MG63 (cell line): ENCODE data around the gene AIFM1. TPM values are rescaled to one million over a fixed set of nuclear protein-coding genes. Genes with fewer than 3 reads are reported as not detected.

ENCODE experiments used
- DNase-seq: peaks from one replicate; pipeline ENCODE4 v3.0.0-alpha.2; 2020
- H3K27me3 ChIP-seq: fragments of 250-450 bp; sonication (Bioruptor Pico); 2 replicates; pipeline ENCODE4 v1.5.1; 2020; ENCODE audit warnings: mild to moderate bottlenecking, moderate library complexity
- H3K36me3 ChIP-seq: fragments of 250-450 bp; sonication (Bioruptor Pico); 2 replicates; pipeline ENCODE4 v1.5.1; 2020; ENCODE audit warnings: mild to moderate bottlenecking, moderate library complexity
- H3K4me3 ChIP-seq: fragments of 250-450 bp; sonication (Bioruptor Pico); 2 replicates; pipeline ENCODE4 v1.5.1; 2020; ENCODE audit warnings: mild to moderate bottlenecking, moderate library complexity
- H3K9me3 ChIP-seq: fragments of 250-450 bp; sonication (Bioruptor Pico); 2 replicates; pipeline ENCODE4 v1.5.1; 2020; ENCODE audit warnings: mild to moderate bottlenecking, moderate library complexity
- total RNA-seq: library from RNA; depleted of rRNA; stranded (reverse); fragments of >200 nt; shearing (Covaris generic); gene quantifications from 2 replicates; pipeline ENCODE4 v1.2.3, GENCODE V29; 2014; ENCODE audit warnings: low replicate concordance

The AIFM1 gene
- total RNA-seq, 1 experiment from 2014 or later, result 44.3 TPM

- H3K36me3 ChIP-seq, result no peaks in the 10 kb centered on the region
- H3K4me3 ChIP-seq, result peak overlapping the region; percentile 39
- peak; percentile 44 for DNase-seq
- H3K9me3 ChIP-seq, result no peaks in the 10 kb centered on the region
- no peaks in the 10 kb centered on the region for H3K27me3 ChIP-seq
These were observed 54.2 kb downstream of the AIFM1 start for GRCh38 chrX:130111220-130112154.

DNA sequence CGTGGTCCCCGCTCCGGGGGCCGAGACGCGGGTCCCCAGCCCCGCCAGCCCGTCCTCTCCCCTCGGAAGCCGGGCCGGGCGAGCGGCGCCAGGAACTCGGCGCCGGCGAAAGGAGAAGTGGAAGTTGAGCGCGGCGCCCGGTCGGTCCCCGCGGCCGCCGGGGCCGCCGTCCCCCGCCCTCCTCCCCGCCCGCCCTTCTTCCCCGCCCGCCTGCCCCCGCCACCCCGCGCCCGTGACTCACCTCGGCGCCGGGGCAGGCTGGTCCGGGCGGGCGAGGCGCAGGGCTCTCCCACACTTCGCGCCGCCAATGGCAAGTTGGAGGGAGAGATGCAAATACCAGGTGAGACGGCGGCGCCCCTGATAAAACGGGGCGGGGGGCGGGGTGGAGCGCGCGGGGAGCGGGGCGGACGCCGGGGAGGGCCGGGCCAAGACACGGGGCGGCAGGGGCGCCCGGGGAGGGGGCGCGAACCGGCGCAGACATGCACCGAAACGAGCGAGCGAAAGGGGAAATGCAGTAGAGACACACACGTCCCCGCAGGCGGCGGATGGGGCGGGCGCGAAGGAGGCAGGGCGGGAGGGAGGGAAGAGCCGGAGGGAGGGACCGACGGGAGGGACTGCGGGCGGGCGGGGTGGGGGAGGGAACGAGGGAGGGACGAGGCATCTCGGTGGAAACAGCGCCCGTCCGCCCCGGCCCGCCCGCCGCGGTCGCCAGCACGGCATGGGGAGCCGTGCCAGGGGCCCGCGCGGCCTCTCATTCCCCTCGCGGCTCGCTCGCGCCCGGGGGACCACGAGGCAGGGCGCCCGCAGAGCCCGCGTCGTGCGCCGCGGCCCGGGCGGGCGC, 55.0 kb downstream of the AIFM1 start, which contains the start of gene ELF4:
TSS of gene ELF4 (minus strand) at position 119 of the 841 bp plus-strand sequence. CDS start 29,167 bp downstream, outside the sequence.
- Histone ChIP-seq H3K36me3 (no peaks in the 10 kb centered on the region), H3K4me3 (peak within 1 kb of the TSS; percentile 69), H3K27me3 (no peaks in the 10 kb centered on the region), H3K9me3 (no peaks in the 10 kb centered on the region)
- DNase-seq, result peak; percentile 70

GRCh38 chrX:130109429-130110378, 55.9 kb downstream of the AIFM1 start:
- peak; percentile 52 for DNase-seq
- Histone ChIP-seq H3K9me3 (no peaks in the 10 kb centered on the region), H3K27me3 (no peaks in the 10 kb centered on the region)

DNA sequence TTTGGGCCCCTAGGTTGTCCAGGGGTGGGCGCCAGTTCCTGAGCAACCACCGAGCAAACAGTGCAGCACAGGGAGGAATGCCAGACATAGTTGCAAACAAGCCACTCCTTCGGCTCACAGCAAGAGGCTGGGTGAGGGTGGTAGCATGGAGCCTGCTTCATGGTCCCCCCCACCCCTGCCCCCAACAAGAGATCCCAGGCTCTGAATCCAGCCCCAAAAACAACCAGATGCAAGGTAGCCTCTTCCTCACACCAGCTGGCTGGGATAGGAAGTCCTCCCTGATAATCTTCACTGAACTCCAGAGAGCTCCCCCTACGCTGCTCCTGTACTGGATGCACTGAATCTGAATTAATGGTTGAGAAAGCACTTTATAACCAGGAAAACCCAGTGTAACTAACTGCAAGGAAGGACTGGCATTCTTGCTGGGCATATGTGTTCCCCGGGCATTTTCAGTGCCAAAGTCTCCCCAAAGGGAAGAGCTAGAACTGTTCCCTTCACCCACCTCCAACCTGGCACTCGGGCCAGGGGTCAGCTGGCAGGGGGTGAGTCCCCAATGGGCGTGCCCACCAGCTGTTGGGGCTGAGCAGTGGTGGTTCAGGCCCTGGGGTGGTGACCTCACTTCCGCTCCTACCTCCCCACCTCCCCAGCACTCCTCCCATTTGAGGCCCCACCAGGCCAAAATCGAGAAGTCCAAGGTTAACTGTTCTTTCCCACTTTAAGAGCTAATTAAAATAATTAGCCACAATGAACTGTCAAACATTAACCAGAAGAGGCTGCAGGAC, 56.8 kb downstream of the AIFM1 start:
- no peaks in the 10 kb centered on the region for H3K27me3 ChIP-seq
- no peaks in the 10 kb centered on the region for H3K36me3 ChIP-seq
- no peaks in the 10 kb centered on the region for H3K9me3 ChIP-seq
- H3K4me3 ChIP-seq, result peak overlapping the region; percentile 69
- DNase-seq, result peak; percentile 74

More at GRCh38 chrX:130109429-130110378, 55.9 kb downstream of the AIFM1 start:
- Histone ChIP-seq H3K36me3 (no peaks in the 10 kb centered on the region), H3K4me3 (peak overlapping the region; percentile 69)

DNA sequence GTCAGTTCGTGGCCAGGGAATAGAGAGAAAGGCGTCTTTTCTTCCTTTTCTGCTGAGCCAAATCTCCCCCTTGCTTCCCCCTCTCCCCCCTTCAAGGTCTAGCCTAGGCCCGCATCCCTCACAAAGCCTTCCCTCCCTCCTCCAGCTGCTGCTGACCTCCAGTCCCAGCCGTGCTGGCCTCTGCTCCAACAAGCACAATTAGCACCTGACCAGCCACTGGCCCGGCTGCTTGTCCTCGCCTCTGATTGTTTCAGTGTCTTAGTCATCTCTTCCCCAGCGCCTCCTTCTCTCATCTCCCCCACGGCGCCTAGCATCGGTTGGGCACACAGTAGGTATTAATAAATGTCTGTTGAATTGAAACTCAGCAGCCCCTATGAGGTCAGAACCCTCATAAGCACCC, 59.6 kb downstream of the AIFM1 start:
- Histone ChIP-seq H3K27me3 (no peaks in the 10 kb centered on the region), H3K9me3 (no peaks in the 10 kb centered on the region), H3K36me3 (no peaks in the 10 kb centered on the region), H3K4me3 (no peak overlapping the region)
- no peak for DNase-seq

DNA sequence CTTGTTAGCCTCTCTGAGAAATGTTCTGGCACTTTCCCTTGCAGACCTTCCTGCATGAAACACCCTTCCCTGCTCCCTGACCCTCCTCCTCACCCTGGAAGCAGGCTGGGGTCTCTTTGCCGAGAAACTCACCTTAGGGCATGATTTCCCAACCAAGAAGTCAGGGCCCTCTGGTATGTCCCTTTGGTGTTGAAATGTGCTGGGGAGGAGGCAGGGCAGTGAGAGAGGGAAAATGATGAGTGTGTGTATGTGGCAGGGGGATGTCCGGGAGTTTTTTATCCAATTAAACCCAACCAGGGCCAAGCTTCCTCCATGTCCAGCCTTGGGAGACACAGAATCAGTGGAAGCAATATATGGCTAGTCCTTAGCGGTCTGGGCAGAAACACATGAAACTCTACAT, 60.4 kb downstream of the AIFM1 start:
- Histone ChIP-seq H3K9me3 (no peaks in the 10 kb centered on the region), H3K4me3 (no peak overlapping the region)

GRCh38 chrX:130103605-130104004, 62.0 kb downstream of the AIFM1 start:
- Histone ChIP-seq H3K36me3 (no peaks in the 10 kb centered on the region), H3K9me3 (no peaks in the 10 kb centered on the region), H3K4me3 (no peak overlapping the region), H3K27me3 (no peaks in the 10 kb centered on the region)
- DNase-seq, result peak; percentile 28

More for the DNA sequence above, 60.4 kb downstream of the AIFM1 start:
- DNase-seq, result no peak
- H3K36me3 ChIP-seq, result no peaks in the 10 kb centered on the region
- H3K27me3 ChIP-seq, result no peaks in the 10 kb centered on the region

DNA sequence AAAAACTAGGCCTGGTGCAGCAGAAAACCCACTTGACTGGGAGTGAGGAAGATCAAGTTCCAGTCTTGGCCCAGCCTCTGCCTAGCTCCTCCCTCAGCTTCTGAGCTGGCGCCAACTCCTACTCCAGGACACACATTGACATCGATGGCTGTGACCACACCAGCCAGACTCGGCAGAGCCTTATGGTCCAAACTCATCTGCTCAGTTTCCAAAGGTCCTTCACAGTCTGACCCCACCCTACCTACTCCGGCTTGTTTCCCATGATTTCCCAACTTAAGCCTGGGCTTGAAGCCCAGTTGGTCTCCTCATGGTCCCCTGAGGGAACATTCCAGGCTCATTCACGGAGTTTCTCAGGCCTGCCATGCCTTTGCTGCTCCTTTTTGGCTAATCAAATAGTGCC, 65.5 kb downstream of the AIFM1 start:
- no peaks in the 10 kb centered on the region for H3K9me3 ChIP-seq
- peak; percentile 55 for DNase-seq
- no peak overlapping the region for H3K4me3 ChIP-seq
- no peaks in the 10 kb centered on the region for H3K27me3 ChIP-seq
- no peaks in the 10 kb centered on the region for H3K36me3 ChIP-seq

DNA sequence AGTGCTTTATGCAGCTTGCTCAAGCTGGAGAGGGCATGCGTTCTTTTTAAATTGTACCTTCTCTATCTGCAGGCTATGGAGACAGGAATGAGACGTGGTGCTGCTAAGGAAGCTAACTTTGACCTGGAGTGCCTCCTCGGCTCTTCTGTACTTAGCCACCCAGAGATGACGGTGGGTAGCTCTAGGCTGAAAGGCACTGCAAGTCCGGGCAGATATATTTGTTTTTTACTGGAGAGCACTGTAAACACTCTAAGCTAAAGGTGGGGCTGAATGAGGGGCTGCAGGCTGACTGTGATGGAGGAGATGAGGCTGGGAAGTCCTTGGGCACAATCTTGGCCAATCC, 67.5 kb downstream of the AIFM1 start:
- no peak overlapping the region for H3K4me3 ChIP-seq
- H3K9me3 ChIP-seq, result no peaks in the 10 kb centered on the region
- H3K36me3 ChIP-seq, result no peaks in the 10 kb centered on the region
- no peak for DNase-seq
- H3K27me3 ChIP-seq, result no peaks in the 10 kb centered on the region

DNA sequence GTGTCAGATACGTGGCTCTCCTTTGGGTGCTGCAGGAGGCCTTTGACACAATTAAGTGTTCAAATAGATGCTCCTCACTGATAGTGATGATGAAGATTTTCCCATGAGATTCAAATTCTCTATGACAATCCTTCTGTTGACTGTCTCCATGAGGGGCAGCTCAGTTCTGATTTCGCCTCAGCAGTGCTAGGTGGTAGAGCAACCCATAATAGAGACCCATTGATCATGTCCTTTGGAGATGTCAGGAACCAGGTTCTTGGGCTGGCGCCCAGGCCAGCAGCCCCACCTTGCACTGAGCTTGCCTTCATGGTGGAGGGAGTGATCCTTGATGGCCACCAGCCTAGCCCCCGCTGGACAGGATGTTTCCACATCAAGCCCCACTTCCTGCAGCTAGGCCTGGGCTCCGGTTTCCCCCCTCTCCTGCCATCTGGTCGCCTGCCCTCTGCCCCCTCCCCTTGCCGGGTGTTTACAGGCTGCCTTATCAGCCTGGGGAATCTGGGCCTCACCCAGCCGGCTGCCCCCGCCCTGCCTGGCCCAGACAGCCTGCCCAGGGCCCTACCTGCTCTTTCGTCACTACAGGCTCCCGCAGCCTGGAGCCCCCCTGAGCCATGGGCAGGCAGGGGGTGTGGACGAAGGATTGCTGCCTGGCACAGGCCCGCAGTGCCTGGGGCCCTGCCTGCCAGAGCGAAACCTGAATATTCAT, 68.0 kb downstream of the AIFM1 start:
- no peaks in the 10 kb centered on the region for H3K9me3 ChIP-seq
- no peaks in the 10 kb centered on the region for H3K36me3 ChIP-seq
- no peak for DNase-seq
- no peak overlapping the region for H3K4me3 ChIP-seq
- no peaks in the 10 kb centered on the region for H3K27me3 ChIP-seq

DNA sequence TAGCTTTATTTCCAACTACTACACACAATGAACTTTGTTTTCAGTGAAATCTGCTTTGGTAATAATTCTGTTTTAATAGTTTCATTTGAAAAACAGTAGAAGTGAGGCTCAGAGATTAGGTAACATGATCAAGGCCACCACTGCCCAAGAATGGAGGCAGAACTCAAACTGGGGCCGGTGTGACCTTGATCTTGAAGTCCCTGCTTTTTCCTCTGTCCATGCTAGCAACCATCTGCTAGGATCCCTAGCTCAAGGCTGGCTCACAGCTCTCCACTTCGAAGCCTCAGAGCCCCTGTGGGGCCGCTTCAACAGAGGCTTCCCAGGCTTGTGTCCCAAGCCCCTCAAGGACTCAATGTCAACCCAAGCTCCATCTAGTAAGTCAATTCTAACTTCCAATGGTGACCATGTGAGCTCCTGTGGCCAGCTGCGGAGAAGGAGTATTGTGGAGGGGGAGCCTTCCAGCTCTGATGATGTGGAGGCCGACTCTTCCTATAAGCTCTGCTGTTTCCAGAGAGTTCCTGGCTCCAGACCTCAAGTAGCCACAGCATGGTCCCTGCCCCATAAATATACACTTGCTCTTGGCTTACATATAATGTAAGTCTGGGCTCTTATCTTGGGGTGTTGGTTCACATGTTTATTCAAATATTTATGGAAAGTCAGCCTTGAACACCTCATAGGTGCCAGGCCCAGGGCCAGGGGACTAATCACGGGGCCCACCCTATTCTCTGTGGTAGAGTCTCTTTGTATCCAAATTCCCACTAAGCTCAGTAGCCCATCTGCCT, 70.2 kb downstream of the AIFM1 start:
- Histone ChIP-seq H3K4me3 (no peak overlapping the region), H3K27me3 (no peaks in the 10 kb centered on the region), H3K9me3 (no peaks in the 10 kb centered on the region), H3K36me3 (no peaks in the 10 kb centered on the region)
- no peak for DNase-seq

- no peaks in the 10 kb centered on the region for H3K27me3 ChIP-seq
- no peaks in the 10 kb centered on the region for H3K9me3 ChIP-seq
- H3K4me3 ChIP-seq, result no peak overlapping the region
- no peak for DNase-seq
- no peaks in the 10 kb centered on the region for H3K36me3 ChIP-seq
These were observed 70.9 kb downstream of the AIFM1 start for GRCh38 chrX:130094696-130095095.

- no peak overlapping the region for H3K4me3 ChIP-seq
- DNase-seq, result no peak
- no peaks in the 10 kb centered on the region for H3K36me3 ChIP-seq
- no peaks in the 10 kb centered on the region for H3K27me3 ChIP-seq
- no peaks in the 10 kb centered on the region for H3K9me3 ChIP-seq
These were observed 72.4 kb downstream of the AIFM1 start for GRCh38 chrX:130093271-130093670.

- H3K4me3 ChIP-seq, result no peak overlapping the region
- no peaks in the 10 kb centered on the region for H3K27me3 ChIP-seq
- no peak for DNase-seq
- H3K36me3 ChIP-seq, result no peaks in the 10 kb centered on the region
- no peaks in the 10 kb centered on the region for H3K9me3 ChIP-seq
These were observed 73.6 kb downstream of the AIFM1 start for GRCh38 chrX:130091980-130092522.
